ENCODE results near the gene PHOX2B. TPM values are rescaled to one million over a fixed set of nuclear protein-coding genes. Genes with fewer than 3 reads are reported as not detected.

The PHOX2B gene
- total and polyA plus RNA-seq, 2 of the 8 experiments (the other 6 are each of a cell fraction or from before 2014, with no cell fraction given) = not detected

DNA sequence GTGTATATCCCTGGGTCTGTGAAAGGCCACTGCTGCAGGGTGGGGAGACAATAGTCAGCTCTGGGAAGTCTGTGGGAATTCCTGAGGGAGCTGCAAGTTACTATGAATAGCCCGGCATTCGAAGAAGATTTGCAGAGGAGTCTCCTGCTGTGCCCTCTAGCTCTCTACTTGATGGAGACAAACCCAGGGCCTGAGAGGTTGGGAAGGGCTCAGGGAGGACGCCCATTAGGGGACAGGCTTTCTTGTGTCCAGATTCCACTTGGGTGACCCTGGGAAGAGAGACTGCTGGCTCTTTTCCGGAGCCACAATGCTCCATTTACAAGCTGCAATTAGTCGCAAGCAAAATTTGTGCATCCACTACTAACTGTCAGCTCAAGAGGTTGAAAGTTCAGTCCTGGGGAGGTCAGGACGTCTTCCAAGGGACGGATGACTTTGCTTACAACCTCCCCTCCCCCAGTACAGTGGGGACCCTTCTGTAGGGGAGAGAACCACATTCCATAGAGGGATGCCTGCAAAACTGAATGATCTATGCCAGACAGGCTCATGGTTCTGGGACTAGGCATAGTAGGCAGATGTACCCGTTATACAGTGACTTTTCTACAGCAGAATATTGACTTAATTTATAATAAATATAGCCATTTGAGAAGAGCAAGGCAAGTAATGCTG lies 48.2 kb upstream of the PHOX2B start (continued):
- TF ChIP-seq CHD7 (IDR thresholded peaks at IDR 0.05; ENCODE audit: insufficient replicate concordance, low read length) (no peak), POLR2A (IDR thresholded peaks at IDR 0.05; ENCODE audit: control extremely low read depth in 1 of 2, low read depth in 2 of 2, low read length in 2 of 2) (no peak), SIN3A (conservative IDR thresholded peaks at IDR 0.05 in 1 of 2, IDR thresholded peaks at IDR 0.05 in 1 of 2; ENCODE audit: low read depth in 1 of 2, low read length in 2 of 2) (no peak), ASH2L (IDR thresholded peaks at IDR 0.05; ENCODE audit: low read length) (peak; percentile 87), EZH2 (IDR thresholded peaks at IDR 0.05; ENCODE audit: low read depth, low read length, severe bottlenecking) (no peak), RXRA (IDR thresholded peaks at IDR 0.05; ENCODE audit: insufficient read depth, low read depth, low read length) (no peak), ZNF274 (IDR thresholded peaks at IDR 0.05; ENCODE audit: borderline replicate concordance, extremely low read depth, low read length) (no peak), CBX8 (IDR thresholded peaks at IDR 0.05; ENCODE audit: borderline replicate concordance, low read depth, low read length) (no peak), TBP (IDR thresholded peaks at IDR 0.05; ENCODE audit: low read depth, low read length) (no peak), CEBPB (IDR thresholded peaks at IDR 0.05; ENCODE audit: low read depth, low read length) (no peak), EP300 (IDR thresholded peaks at IDR 0.05; ENCODE audit: borderline replicate concordance in 1 of 2, low read depth in 2 of 2, low read length in 2 of 2) (0 out of 3 replicates have a peak, but pooled peaks of 1 of the 2 experiments have one; percentile 15)
